GM19455 (cell line): ENCODE measurements around the gene FRMD4B.

ENCODE experiments used
- ATAC-seq: cut with Tn5 transposase; IDR thresholded peaks from one replicate; pipeline ENCODE4 v1.9.1; 2021; ENCODE audit not compliant: unreplicated experiment

The FRMD4B gene

DNA sequence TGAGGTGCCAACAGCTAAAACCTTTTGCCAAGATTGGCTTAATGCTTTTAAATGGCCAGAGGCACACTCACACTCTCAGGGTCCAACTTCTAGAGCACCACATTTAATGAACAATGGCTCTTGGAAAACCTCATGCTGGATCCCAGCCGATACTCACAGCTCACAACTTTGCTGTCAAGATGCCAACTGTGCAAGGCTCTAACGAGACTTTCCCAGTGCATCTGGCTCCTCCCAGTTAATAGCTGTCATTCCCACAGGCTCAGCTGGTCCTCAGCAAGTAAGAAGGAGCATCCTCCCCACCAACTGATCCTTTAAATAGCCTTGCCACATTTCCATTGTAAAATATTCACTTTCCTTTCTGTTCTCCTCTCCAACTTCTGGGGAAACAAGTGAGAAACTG, 20.3 kb upstream of the FRMD4B start:
- ATAC-seq, result no peak

DNA sequence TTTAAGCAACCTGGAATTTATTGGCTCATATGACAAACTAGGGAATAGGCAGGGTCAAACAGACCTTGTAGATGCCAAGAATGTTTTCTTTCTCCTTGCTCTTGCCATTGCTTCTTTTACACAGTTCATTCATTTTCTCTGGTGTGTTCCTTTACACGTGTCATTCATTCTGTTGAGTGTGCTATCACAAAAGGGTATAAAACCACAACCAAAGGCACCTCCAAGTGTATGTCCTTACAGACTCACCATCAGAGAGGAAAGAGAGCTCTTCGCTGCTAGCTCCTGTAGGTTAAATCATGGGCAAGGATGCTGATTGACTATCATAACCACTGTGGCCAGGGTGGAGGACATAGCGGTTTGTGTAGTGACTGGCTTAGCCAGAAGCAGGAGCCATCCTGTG, 19.2 kb upstream of the FRMD4B start:
- ATAC-seq, result no peak

DNA sequence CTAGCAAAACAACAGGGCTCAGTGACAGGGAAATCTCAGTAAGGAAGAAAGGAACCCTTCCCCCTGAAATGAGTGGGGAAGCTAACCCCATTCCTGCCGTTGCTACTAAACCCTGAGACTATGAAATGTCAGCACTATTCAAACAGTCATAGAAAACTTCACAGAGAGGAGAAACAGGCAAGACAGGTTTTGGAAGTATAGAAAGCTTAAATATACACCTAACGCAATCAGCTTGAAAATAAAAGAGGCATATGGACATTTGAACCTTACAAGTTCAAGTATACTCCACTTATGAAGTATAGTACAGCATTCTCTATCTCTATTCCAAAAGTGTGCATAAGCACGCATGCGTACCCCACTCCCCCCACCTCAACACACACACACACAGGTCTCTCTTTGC, 17.6 kb upstream of the FRMD4B start:
- no peak for ATAC-seq

DNA sequence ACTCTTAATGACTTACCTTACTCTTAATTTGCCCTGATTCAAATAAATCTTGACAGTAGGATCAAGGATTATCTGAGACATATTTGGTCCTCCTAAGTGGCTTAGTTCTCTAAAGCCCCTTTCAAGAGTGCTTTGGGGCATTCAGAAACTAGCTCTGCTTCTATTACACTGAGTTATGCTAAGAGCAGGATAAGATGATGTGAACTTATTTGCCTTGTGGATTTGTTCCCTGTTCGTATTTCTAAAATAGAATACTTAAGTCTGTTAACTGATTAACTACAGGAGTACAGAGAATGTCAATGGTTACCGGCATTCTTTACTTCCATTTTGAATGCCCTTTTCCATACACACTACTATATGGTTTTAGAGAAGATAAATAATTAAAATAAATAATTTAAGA, 14.8 kb upstream of the FRMD4B start:
- ATAC-seq, result no peak

DNA sequence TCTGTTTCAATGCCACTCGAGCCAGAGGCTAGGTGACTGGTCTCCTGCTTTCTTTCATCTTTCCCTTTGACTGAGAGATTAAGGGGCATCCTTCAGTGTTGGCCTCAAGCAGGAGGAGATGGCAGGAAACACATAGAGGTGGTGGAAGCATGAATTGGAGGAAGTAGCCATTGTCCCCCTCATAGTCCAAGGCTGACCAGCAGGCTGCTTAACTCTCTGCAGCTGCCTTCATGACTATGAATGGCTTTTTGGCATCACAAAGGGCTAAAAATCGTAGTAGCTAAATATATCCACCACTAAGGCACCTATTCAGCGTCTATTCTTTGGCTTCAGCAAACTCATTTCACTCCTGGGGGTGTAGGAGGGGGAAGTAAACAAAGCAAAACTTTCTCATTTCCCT, 7.0 kb upstream of the FRMD4B start:
- ATAC-seq, result no peak

DNA sequence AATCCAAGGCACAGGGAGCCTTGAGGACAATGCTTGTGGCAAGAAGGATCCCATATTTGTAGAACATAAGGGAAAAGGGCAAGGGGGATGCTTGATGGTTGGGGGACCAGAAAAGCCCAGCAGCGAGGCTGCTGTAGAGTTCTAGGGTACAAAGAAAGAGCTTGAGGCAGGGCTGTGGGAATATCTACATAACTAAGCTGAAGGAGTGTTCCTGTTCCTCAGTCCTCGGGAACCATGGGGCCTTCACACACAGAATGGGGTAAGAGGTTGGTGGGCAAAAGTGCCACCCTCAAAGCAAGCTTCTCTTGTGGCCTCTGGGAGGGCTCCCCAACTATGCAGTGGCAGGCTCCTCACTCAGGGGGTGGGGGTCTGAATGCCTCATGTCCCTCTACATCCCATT, 6.5 kb upstream of the FRMD4B start:
- ATAC-seq, result no peak

DNA sequence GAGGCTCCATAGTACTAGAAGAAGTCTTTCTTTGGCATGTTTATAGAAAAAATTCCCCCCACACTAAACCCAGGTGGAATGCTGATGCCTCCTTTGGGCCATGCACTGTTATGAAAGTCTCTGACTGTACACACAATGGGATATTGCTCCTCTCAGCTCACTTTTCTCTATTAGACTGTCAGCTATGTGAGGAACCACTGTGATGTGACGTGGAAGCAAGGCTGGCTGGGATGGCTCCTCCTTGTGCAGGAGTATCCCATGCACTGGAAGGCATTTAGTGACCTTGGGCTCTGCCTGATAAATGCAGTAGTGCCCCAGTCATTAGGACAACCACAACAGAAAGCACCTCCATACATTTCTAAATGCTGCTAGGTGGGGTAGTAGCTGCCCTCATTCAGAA, 5.7 kb upstream of the FRMD4B start:
- ATAC-seq, result no peak

DNA sequence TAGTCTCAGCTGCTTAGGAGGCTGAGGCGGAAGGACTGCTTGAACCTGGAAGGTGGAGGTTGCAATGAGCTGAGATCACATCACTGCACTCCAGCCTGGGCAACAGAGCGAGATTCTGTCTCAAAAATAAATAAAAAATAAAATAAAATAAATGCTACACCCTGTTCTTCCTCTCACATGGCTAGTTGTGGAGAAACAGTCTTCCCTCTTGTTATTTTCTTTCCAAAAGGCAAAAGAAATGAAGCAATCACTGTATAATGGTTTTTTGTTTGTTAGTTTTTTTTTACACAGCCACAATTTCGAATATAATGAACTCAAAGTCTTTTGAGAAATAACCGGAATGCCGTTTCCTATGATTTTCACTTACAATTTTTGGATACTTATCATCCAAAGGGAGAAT, 4.9 kb upstream of the FRMD4B start:
- no peak for ATAC-seq

DNA sequence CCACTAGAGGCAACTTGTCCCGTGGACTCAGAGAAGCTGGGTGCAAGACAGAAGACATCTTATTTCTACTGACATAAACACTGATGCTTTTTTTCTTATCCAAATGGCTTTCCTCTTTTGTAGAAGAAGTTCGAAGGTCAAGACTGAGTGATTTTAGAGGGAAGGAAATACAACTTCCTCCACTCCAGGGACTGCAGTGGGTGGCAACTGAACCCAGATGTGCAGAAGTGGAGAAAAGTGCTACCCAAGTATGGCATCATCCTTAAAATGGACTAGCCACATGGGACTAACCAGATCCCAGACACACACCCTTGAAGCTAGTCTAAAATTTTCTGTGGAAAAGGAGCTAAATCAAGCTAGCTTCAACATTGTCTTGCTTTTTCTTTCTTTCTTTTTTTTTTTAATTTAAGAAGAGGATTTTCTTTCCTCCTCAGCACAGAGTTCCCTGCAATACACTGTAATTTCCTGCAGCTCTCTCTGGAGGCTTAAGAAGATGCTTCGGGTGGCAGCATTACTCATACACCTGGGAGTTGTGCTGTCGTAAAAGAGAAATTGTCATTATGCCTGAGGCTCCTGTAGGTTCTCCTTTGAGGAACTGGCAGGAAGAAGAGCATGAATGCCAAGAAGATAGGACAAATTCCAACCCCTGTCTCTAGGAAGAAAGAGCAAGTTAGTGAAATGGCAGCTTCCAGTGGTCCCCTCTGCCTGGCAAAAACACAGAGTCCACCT, 3.8 kb upstream of the FRMD4B start:
- no peak for ATAC-seq

DNA sequence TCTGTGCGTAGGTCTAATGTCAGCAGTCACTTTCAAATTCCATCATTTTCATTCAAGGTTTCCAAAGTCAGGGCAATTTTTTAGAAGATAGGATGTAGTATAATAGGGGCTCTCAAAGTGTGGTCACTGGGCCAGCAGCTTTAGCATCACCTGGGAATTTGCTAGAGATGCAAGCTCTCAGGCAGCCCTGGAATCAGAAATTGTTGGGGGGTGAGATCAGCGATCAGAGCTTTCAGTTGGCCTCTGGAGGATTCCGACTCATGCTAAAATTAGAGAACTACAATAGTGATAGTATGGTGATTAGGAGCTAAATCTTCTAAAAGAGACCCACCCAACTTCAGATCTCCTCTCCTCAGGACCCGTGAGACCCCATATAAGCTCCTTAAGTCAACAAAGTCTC, 2.4 kb upstream of the FRMD4B start:
- no peak for ATAC-seq

DNA sequence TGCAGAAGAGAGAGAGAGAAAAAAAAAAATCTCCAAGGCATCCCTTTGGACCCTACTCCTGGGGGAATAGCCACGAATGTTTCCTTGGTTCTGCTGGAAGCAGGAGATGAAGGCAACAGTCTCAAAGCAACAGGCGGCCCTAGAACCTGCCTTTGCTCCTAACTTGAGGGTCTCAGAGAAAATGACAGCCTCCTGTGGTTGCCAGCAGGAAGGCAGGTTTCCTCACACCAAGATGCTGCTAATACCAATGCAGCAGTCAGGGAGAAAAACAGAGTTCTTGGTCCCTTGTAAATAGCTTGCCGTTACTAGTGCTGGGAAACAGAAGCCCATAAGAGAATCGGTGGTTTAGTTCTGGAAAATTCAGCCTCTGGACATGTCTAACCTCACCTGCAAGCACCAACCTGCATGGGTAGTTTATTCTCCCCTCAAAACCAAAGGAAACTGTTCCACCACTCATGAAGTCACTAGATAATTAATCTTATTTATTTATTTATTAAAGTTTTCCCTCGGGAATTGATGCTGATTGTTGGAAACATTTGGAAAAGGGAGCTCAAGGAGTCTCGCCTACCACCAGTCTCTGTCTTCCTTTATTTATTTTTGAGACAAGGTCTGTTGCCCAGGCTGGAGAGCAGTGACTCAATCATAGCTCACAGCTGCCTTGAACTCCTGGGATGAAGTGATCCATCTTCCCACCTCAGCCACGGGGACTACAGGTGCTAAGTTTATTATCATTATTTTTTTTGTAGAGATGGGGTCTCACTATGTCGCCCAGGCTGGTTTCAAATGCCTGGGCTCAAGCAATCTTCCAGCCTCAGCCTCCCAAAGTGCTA, 883 bp upstream of the FRMD4B start:
- no peak for ATAC-seq

DNA sequence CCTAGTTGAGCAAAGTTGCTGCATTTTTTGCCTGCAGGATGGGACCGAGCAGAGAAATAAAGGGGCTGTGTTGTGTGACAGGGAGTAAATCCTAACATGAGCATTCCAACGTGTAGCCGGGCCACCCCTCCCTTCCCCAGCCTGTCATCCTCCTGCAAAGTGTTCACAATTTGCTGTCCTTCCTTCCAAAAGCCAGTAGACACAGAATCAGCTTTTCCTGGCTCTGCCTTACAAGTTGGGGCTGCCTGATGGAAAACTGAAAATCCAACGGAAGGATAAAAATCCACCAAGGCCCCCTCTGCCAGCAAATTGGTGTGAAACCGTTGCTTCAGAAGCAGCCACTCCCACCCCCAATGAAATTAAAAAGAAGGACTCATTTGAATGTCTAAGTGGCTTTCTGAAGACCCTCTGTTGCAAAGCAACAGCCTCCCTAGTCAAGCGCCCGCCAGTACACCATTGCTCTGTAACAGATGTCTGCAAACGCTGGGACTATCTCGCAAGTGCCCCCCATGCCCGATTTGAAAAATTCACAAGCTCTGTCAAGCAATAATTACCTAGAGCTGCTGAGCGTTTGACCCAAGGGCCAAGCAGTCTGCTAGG, 665 bp downstream of the FRMD4B start:
- ATAC-seq, result no peak

DNA sequence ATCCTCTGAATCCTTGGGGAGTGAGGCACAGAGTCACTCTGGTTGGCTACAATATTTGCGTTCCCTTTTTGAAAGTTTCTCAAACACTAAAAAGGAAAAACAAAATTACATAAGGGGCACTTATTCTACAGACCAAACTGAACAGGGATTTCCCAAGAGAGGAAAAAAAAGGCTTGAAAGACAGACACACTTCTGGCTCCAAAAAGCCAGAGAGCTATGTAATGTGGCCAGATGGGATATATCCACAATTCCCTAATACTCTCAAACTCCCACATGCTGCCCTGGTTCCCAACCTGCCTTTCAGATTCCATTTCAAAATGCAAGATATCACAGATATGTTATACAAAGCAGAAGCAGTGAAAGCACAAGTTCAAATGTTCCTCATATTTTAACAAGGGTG, 1.6 kb downstream of the FRMD4B start:
- no peak for ATAC-seq

DNA sequence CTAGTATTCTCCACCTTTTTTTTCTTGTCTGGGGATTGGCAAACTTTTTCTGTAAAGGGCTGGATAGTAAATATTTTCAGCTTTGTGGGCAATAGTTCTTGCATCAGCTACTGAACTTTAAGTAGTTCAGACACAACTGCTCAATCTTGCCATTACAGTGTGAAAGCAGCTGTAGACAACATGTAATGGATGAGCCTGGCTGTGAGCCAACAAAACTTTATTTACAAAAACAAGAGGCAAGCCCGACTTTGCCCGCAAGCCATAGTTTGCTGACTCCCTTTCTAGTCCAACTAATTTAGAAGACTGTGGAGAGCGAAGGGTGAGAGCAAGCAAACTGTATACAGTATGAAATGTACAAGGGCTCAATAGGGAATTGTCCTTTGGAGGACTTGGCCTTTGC, 6.2 kb downstream of the FRMD4B start:
- no peak for ATAC-seq

DNA sequence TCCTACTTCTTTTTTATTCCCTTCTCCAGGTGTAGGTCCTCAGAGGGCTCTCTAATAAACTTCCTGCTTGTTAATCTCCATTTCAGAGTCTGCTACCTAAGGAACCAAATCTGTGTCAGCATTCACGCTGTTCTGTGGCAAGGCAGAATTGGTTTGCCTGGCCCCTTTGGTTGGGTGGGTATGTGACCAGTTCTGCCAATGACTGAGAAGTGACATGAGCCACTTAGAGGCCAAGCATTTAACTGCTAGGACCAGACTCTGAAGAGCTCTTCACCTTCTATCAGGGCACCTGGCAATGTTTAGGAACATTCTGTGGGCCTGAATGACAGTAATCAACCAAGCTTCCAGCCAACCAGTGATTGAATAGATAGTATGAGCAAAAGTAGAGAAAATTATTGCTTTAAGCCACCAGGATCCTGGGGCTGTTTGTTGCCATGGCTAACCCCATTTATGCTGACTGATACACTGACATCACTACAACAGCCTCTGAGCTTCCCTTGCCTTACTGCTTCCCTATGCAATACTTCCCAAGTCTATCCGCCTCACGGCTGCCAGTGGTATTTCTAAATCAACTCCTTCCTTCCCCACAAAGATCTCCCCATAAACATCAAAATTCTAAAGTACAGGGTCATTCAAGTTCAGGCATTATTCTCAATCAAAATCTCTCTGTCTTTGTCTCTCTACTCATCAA, 7.6 kb downstream of the FRMD4B start:
- no peak for ATAC-seq

DNA sequence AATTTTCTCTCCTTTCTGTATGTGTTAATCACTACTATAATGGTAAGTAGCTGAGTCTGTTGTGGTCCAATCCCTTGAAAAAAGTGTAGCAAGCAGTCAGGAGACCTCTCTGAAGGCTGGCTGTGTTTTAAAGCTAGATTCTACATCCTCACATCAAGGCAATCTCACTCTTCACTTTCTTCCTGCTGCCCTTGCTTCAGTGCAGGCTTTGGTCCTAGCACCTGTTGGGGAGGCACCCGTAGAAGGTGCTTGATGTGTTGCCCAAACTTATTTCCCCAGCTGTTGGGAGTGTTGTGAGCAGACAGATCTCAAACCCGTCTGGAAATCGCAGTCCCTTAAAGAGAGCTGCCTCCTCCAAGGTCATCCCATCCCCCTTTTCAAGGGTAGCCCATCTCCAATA, 8.6 kb downstream of the FRMD4B start:
- ATAC-seq, result no peak

DNA sequence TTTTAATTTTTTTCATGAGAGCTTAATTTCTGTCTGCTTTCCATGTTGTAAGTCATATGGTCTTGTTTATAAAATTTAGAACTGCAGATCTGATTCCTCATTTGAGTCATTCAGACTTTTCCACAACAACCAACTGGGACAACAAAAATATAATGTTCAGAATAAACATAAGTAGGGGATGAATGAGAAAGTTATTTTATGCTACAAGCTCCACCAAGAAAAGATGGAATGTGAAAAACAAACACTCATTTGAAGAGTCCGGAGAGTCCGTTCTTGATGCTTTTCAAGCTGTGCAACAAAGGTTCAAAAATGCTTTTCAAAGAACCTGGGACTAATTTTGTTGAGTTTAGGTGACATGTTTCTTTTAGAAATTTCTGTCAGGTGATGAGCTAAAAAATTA, 9.2 kb downstream of the FRMD4B start:
- ATAC-seq, result no peak

DNA sequence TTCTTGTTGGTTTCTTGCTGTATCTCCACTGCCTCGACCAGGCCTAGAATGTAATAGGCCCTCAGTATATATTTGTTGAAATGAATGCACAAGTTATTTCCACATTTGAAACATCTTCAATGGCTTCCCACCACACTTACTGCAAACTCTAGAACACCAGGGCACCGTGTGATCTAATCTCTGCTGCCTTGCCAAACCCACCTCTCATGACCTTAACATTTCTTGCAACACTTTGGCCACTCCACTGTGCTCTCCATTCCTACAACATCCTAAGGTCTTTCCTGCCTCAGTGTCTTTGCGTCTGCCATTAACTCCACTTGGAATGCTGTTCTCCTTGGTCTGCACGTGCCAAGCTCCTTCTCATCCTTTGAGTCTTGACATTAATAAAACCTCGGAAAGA, 14.1 kb downstream of the FRMD4B start:
- no peak for ATAC-seq

DNA sequence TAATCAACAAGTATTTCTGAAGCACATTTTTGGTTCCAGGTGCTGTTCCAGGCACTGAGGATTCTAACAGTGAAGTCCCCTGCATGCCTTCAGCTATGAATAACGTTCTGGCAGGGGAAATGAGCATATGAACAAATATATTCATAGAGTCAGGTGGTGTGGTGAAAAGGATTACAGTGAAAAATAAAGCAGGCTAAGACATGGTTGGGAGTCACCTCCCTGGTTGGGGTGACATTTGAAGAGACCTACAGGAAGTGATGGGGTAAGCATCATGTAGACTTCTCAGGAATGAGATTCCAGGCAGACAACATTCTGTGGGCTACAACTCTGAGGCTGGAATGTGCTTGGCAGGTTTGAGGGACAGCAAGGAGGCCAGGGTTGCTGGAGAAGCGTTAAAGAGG, 15.0 kb downstream of the FRMD4B start:
- no peak for ATAC-seq

DNA sequence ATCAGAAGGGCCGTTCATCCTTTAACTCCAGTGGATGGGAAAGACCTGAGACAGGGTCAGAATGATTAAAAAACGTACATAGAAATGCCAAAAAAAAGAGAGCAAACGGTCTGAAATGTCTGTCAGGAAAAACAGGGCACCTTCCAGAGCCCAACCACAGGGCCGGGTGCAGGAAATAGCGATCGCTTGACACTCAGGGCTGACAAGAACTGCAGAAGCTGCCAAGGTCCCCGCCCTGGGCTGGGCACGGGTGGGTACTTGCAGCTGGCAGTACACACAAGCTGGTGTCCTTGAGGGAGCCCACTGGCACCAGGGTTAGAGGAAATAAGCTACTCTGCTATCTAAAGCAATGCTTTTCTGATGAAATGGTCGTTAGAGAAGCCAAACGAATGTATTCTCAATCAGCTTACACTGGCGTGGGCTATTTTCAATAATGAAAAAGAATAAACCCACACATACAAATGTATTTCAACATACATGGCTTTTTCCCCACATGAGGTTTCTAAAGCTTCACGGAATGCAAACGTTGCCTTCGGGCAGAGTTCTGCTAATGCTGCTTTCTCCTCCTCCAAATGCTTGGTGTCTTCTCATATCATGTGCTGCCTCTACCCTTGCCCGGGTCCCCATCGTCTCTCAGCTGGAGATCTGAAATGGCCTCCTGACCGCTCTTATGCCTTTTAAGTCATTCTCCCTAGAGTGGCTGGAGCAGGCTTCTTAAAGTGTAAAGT, 15.6 kb downstream of the FRMD4B start:
- no peak for ATAC-seq

DNA sequence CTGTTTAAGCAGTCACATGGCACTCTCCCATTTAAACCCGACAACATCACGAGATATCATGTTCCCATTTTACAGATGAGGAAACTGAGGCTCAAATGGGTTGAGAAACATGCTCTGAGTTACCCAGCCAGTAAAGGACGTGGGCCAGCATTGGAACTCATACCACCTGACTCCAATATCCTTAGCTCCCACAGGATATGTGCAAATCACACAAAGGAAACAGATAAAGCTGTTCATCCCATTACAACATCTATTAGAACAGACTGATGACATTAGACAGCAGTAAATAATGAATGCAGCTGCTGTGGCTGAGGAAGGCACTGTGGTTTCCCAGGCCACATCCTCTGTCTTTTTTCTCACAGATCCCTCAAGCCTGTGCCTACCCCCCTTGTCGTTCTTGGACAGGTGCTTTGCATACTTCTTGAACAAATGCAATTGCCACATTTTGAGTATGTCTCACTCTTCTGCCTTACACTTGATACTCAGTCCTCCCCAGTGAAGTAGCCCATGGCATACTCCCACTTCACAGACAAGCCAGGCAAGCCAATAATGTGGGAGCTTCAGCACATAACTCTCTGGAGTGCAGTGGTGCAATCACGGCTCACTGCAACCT, 17.7 kb downstream of the FRMD4B start:
- ATAC-seq, result peak; percentile 99
